ENCODE results near the gene SNRPE. TPM values are rescaled to one million over a fixed set of nuclear protein-coding genes. Genes with fewer than 3 reads are reported as not detected.

Gene SNRPE
- total and polyA plus RNA-seq, 2 of the 13 experiments (the other 11 are each of a cell fraction or from before 2014, with no cell fraction given) = 146 to 281 TPM

GRCh38 chr1:203911806-203912205, 50.4 kb downstream of the SNRPE start:
- TF ChIP-seq ZSCAN31 (CRISPR knock-in tag; IDR thresholded peaks at IDR 0.05; ENCODE audit: low read depth) (no peak), JUN (CRISPR knock-in tag; IDR thresholded peaks at IDR 0.05) (no peak), RXRB (CRISPR knock-in tag; IDR thresholded peaks at IDR 0.05; ENCODE audit: borderline replicate concordance) (no peak), ZSCAN22 (CRISPR knock-in tag; IDR thresholded peaks at IDR 0.05) (no peak), TBL1XR1 (IDR thresholded peaks at IDR 0.05; ENCODE audit: borderline replicate concordance, low read length, partially characterized antibody) (no peak), ARID3A (IDR thresholded peaks at IDR 0.05; ENCODE audit: low read depth, low read length) (no peak), ELF4 (CRISPR knock-in tag; IDR thresholded peaks at IDR 0.05; ENCODE audit: borderline replicate concordance) (no peak), IRX3 (CRISPR knock-in tag; IDR thresholded peaks at IDR 0.05; ENCODE audit: borderline replicate concordance, low read depth) (no peak), AKAP8 (CRISPR knock-in tag; IDR thresholded peaks at IDR 0.05) (no peak), MAF1 (CRISPR knock-in tag; IDR thresholded peaks at IDR 0.05; ENCODE audit: borderline replicate concordance) (no peak), ZNF329 (CRISPR knock-in tag; IDR thresholded peaks at IDR 0.05; ENCODE audit: low read depth) (no peak), TP53 (CRISPR knock-in tag; conservative IDR thresholded peaks at IDR 0.05) (no peak), PAWR (CRISPR knock-in tag; IDR thresholded peaks at IDR 0.05; ENCODE audit: borderline replicate concordance) (no peak), ZNF652 (CRISPR knock-in tag; IDR thresholded peaks at IDR 0.05; ENCODE audit: borderline replicate concordance, low read depth) (no peak), FOXA3 (CRISPR knock-in tag; IDR thresholded peaks at IDR 0.05) (no peak), ZNF607 (CRISPR knock-in tag; IDR thresholded peaks at IDR 0.05; ENCODE audit: borderline replicate concordance) (no peak)
- TF ChIP-seq, protein P1, sequence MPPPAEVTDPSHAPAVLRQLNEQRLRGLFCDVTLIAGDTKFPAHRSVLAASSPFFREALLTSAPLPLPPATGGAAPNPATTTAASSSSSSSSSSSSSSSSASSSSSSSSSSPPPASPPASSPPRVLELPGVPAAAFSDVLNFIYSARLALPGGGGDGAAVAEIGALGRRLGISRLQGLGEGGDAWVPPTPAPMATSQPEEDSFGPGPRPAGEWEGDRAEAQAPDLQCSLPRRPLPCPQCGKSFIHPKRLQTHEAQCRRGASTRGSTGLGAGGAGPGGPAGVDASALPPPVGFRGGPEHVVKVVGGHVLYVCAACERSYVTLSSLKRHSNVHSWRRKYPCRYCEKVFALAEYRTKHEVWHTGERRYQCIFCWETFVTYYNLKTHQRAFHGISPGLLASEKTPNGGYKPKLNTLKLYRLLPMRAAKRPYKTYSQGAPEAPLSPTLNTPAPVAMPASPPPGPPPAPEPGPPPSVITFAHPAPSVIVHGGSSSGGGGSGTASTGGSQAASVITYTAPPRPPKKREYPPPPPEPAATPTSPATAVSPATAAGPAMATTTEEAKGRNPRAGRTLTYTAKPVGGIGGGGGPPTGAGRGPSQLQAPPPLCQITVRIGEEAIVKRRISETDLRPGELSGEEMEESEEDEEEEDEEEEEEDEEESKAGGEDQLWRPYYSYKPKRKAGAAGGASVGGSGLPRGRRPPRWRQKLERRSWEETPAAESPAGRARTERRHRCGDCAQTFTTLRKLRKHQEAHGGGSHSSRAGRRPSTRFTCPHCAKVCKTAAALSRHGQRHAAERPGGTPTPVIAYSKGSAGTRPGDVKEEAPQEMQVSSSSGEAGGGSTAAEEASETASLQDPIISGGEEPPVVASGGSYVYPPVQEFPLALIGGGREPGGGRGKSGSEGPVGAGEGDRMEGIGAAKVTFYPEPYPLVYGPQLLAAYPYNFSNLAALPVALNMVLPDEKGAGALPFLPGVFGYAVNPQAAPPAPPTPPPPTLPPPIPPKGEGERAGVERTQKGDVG (CRISPR knock-in tag; IDR thresholded peaks at IDR 0.05; ENCODE audit: borderline replicate concordance) = no peak
- TF ChIP-seq, protein P2, sequence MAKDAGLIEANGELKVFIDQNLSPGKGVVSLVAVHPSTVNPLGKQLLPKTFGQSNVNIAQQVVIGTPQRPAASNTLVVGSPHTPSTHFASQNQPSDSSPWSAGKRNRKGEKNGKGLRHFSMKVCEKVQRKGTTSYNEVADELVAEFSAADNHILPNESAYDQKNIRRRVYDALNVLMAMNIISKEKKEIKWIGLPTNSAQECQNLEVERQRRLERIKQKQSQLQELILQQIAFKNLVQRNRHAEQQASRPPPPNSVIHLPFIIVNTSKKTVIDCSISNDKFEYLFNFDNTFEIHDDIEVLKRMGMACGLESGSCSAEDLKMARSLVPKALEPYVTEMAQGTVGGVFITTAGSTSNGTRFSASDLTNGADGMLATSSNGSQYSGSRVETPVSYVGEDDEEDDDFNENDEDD (CRISPR knock-in tag; IDR thresholded peaks at IDR 0.05; ENCODE audit: borderline replicate concordance) = no peak
- Histone ChIP-seq H3K4me1 (ENCODE audit: insufficient read depth, low read length) (peaks cover 12% of the 10 kb centered on the region), H3K79me2 (ENCODE audit: insufficient read depth, low read length) (no peaks in the 10 kb centered on the region), H3K4me2 (ENCODE audit: low read depth, low read length) (no peak overlapping the region), H3K9me3 (ENCODE audit: low read length) (no peaks in the 10 kb centered on the region), H2AFZ (ENCODE audit: low read length) (no peak overlapping the region), H3K9ac (ENCODE audit: insufficient read depth, low read depth, low read length) (no peak overlapping the region), H3K36me3 (replicated peaks in 1 of 2; ENCODE audit: control insufficient read depth in 1 of 2, insufficient read depth in 2 of 2, low read length in 2 of 2) (no peaks in the 10 kb centered on the region), H4K20me1 (ENCODE audit: insufficient read depth, low read length) (no peaks in the 10 kb centered on the region), H3K27me3 (ENCODE audit: control insufficient read depth in 1 of 2, insufficient read depth in 2 of 2, low read length in 2 of 2) (no peaks in the 10 kb centered on the region), H3K4me3 (replicated peaks in 1 of 3; ENCODE audit: insufficient read depth in 1 of 3, low read depth in 2 of 3, low read length in 3 of 3) (no peak overlapping the region), H3K27ac (ENCODE audit: extremely low read length, insufficient read depth, low read length) (no peak overlapping the region)
- BruUV-seq (replicated peaks) = no TSS peak
- 61% methylated on average over 5 of the region's 5 CpGs for WGBS (ENCODE audit: low lambda C conversion rate)
- in situ Hi-C loops (cut with HindIII; ENCODE audit: extremely low pct_ligation_motif_present, low pct_unique_long_range_greater_than_20kb) (no loop called here), intact Hi-C loops (cut with micrococcal nuclease; ENCODE audit: unreplicated experiment) (no loop called here)
- ChIA-PET CTCF (ENCODE audit: low intra/inter-chr PET ratio, low total read pairs) (no interaction called here), POLR2A (no interaction called here)
- ATAC-seq (no peak), FAIRE-seq (no peak), DNase-seq (ENCODE audit: low spot score) (no peak)

All from HepG2 (cell line).